GM13977 (cell line): ENCODE results near the gene ACAD10.
A peak's percentile ranks its signal among the peaks of the same experiment; 100 is the strongest.
"Not testable (repeated sequence)": the region's sequence is repeated elsewhere in the genome, so short reads cannot be mapped to it uniquely, and the experiment has no call there.

Experiments
- DNase-seq: peaks from one replicate; pipeline ENCODE4 v3.0.0; 2012; ENCODE audit warnings: low spot score
- in situ Hi-C: fragments of 300-500 bp; cut with MboI; formaldehyde crosslinking; loops from one replicate; pipeline ENCODE4 v1.12.0; 2022; ENCODE audit warnings: low sequenced_read_pairs, low pct_unique_long_range_greater_than_20kb, mixed read lengths, inconsistent platforms; ENCODE audit not compliant: unreplicated experiment
- TF ChIP-seq, protein P1 (sequence below): IDR thresholded peaks from 2 replicates; pipeline ENCODE4 v1.5.1; 2012; ENCODE audit warnings: mild to moderate bottlenecking, control low read depth; ENCODE audit not compliant: insufficient read depth; ENCODE audit errors: extremely low read depth, missing control alignments

ACAD10 gene

DNA sequence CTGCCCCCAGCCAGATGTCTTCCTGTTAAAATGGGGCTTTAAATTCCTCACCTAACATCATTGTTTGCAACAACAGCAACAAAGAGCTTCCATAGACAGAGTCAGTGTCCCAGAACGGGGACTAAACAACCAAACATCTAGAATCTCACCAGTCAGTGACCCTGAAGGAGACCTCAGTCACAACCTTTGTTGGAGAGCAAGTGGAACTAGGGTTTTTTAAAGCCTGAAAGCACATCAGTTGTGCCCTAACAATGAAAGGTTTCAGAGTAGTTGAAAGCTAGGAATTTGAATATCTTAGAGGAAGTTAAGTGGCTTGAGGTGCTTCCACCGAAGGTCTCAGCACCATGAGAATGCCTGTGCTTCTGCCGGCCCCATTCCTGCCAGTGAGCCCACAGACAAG, 75.9 kb downstream of the ACAD10 start:
- TF ChIP-seq, protein P1, sequence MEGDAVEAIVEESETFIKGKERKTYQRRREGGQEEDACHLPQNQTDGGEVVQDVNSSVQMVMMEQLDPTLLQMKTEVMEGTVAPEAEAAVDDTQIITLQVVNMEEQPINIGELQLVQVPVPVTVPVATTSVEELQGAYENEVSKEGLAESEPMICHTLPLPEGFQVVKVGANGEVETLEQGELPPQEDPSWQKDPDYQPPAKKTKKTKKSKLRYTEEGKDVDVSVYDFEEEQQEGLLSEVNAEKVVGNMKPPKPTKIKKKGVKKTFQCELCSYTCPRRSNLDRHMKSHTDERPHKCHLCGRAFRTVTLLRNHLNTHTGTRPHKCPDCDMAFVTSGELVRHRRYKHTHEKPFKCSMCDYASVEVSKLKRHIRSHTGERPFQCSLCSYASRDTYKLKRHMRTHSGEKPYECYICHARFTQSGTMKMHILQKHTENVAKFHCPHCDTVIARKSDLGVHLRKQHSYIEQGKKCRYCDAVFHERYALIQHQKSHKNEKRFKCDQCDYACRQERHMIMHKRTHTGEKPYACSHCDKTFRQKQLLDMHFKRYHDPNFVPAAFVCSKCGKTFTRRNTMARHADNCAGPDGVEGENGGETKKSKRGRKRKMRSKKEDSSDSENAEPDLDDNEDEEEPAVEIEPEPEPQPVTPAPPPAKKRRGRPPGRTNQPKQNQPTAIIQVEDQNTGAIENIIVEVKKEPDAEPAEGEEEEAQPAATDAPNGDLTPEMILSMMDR: no peak
- DNase-seq: no peak
- in situ Hi-C loops: no loop called here

- DNase-seq, in situ Hi-C loops: not testable (repeated sequence)
These were observed 77.7 kb downstream of the ACAD10 start for GRCh38 chr12:111763552-111763951.

GRCh38 chr12:111764120-111764821, 78.4 kb downstream of the ACAD10 start:
- DNase-seq: peak; percentile 51
- in situ Hi-C loops: no loop called here
- TF ChIP-seq, protein P1: no peak

GRCh38 chr12:111766608-111767361, 80.9 kb downstream of the ACAD10 start, which contains the start of gene ALDH2:
Gene ALDH2 (plus strand): TSS chr12:111766933. CDS start chr12:111766983, 50 bp downstream.
- DNase-seq: peak; percentile 67
- in situ Hi-C loops: no loop called here
- TF ChIP-seq, protein P1: no peak

GRCh38 chr12:111767362-111768158, 81.7 kb downstream of the ACAD10 start:
- in situ Hi-C loops: no loop called here
- no peak for DNase-seq

GRCh38 chr12:111768159-111768895, 82.5 kb downstream of the ACAD10 start:
- TF ChIP-seq, protein P1: no peak
- no peak for DNase-seq
- in situ Hi-C loops: no loop called here

More at GRCh38 chr12:111767362-111768158, 81.7 kb downstream of the ACAD10 start:
- TF ChIP-seq, protein P1: no peak
